H1 (cell line): ENCODE measurements around the gene DCAF8. TPM values are rescaled to one million over a fixed set of nuclear protein-coding genes. Genes with fewer than 3 reads are reported as not detected.

Source experiments
- CHD1 ChIP-seq: IDR thresholded peaks from 2 replicates; pipeline ENCODE4 v1.6.1; 2012; ENCODE audit warnings: low read depth, low read length, improper control_type of control experiment
- HDAC2 ChIP-seq, 2 experiments: fragments of 300-600 bp in 1 of 2; sonication (generic) in 1 of 2; IDR thresholded peaks; 2 replicates each; pipeline ENCODE4 v1.6.1; 2011 to 2012; ENCODE audit warnings: low read depth in 2 of 2, low read length in 2 of 2, mild to moderate bottlenecking in 2 of 2, moderate library complexity in 2 of 2, borderline replicate concordance in 1 of 2, inconsistent platforms in 1 of 2
- POU5F1 ChIP-seq: IDR thresholded peaks from 2 replicates; pipeline ENCODE4 v1.6.1; 2011; ENCODE audit warnings: low read depth, mild to moderate bottlenecking, low read length, moderate library complexity
- SAP30 ChIP-seq: fragments of 300-600 bp; sonication (generic); IDR thresholded peaks from 2 replicates; pipeline ENCODE4 v1.7.1; 2012; ENCODE audit warnings: low read length, moderate library complexity, mild to moderate bottlenecking, inconsistent platforms; ENCODE audit not compliant: insufficient read depth, insufficient replicate concordance
- TBP ChIP-seq: IDR thresholded peaks from 2 replicates; pipeline ENCODE4 v1.6.1; 2011; ENCODE audit warnings: low read depth, low read length, improper control_type of control experiment
- polyA plus RNA-seq, 7 experiments: library from polyadenylated mRNA; depleted of rRNA in 3 of 7; stranded (reverse) in 5 of 7; unstranded in 2 of 7; fragments of >200 nt in 5 of 7; fragments of 200-250 nt in 2 of 7; gene quantifications; 1 replicate in 5 of 7; 2 replicates in 1 of 7; 4 replicates in 1 of 7; pipeline versions ENCODE4 v1.2.1 to v1.2.3, GENCODE V29; 2011 to 2013; ENCODE audit warnings: missing spikeins in 2 of 7, mixed read lengths in 2 of 7
- total RNA-seq: library from RNA; stranded (reverse); fragmentation: NEBNext Ultra II Directional; extraction: Animal tissue kit (Norgen Biotek cat#: 25700); gene quantifications from 2 replicates; pipeline ENCODE4 v1.2.1, GENCODE V29; 2021

Gene DCAF8
- total and polyA plus RNA-seq, 2 of the 8 experiments (the other 6 are each of a cell fraction or from before 2014, with no cell fraction given): 68.2 to 110 TPM

DNA sequence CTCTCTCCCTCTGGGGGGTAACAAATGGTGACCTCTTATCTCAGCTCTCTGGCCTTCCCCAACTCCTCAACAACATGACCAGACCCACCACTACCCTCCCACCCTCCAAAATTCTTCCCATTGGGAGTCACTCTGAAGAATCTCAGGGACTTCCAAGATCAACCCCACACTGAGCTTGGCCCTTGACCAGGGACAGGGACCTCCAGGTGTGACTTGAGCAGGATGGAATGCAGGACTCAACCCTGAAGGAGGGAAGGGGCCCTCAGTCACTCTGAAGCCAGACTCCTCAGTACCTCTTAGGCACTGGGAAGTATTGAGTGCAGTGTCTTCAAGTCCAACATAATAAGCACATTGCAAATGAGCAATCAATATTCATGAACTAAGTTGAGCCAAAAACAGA is 70.1 kb downstream of the DCAF8 start (continued):
- TF ChIP-seq HDAC2 (IDR thresholded peaks at IDR 0.05; ENCODE audit: borderline replicate concordance in 1 of 2, low read depth in 2 of 2, low read length in 2 of 2) (no peak), CHD1 (no peak), POU5F1 (no peak), TBP (no peak), SAP30 (no peak)
- TF ChIP-seq, all 59 proteins: peak for 0
